ENCODE results near the gene PPDPF. TPM values are rescaled to one million over a fixed set of nuclear protein-coding genes. Genes with fewer than 3 reads are reported as not detected.
A peak's percentile ranks its signal among the peaks of the same experiment; 100 is the strongest.

Gene PPDPF
- polyA plus RNA-seq, result 1,000 to 10,000 TPM in 1 of 2 donors, 100 to 1,000 TPM in 1; 615 to 1,105 TPM

GRCh38 chr20:63520504-63520933, at the start of gene PPDPF:
Gene PPDPF, plus strand, starts transcription at chr20:63520765. Its CDS starts 544 bp downstream, at chr20:63521309.
- Histone ChIP-seq H3K27me3 (ENCODE audit: control insufficient read depth in 1 of 2, insufficient read depth in 2 of 2, low read length in 2 of 2) (no peaks in the 10 kb centered on the region), H3K4me3 (ENCODE audit: low read depth in 1 of 2, low read length in 2 of 2) (peak within 1 kb of the TSS; percentile 75 to 97), H3K27ac (ENCODE audit: low read depth in 2 of 2, low read length in 1 of 2) (peak within 1 kb of the TSS; percentile 93 to 99), H3K36me3 (ENCODE audit: control insufficient read depth in 2 of 2, insufficient read depth in 2 of 2, low read length in 1 of 2) (peaks cover 0 to 19% of the 10 kb centered on the region in 2 donors), H3K4me1 (ENCODE audit: control insufficient read depth in 2 of 2, insufficient read depth in 2 of 2, low read length in 1 of 2) (peaks cover 0 to 17% of the 10 kb centered on the region in 2 donors), H3K9me3 (ENCODE audit: control insufficient read depth in 2 of 2, insufficient read depth in 1 of 2, low read depth in 1 of 2, low read length in 1 of 2) (peaks cover 0 to 6% of the 10 kb centered on the region in 2 donors)
- WGBS, 2 donors, result 1% methylated on average over 30 to 64 of the region's 64 CpGs

GRCh38 chr20:63471002-63471716, 49.4 kb upstream of the PPDPF start:
- no peak overlapping the region for H3K27ac ChIP-seq (ENCODE audit: low read depth in 2 of 2, low read length in 1 of 2)
- H3K4me3 ChIP-seq (ENCODE audit: low read depth in 1 of 2, low read length in 2 of 2), result no peak overlapping the region
- H3K4me1 ChIP-seq (ENCODE audit: control insufficient read depth in 2 of 2, insufficient read depth in 2 of 2, low read length in 1 of 2), result peaks cover 7 to 10% of the 10 kb centered on the region in 2 donors
- H3K27me3 ChIP-seq (ENCODE audit: control insufficient read depth in 1 of 2, insufficient read depth in 2 of 2, low read length in 2 of 2), result peaks cover 6 to 26% of the 10 kb centered on the region in 2 donors
- H3K36me3 ChIP-seq (ENCODE audit: control insufficient read depth in 2 of 2, insufficient read depth in 2 of 2, low read length in 1 of 2), result no peaks in the 10 kb centered on the region
- no peaks in the 10 kb centered on the region for H3K9me3 ChIP-seq (ENCODE audit: control insufficient read depth in 2 of 2, insufficient read depth in 1 of 2, low read depth in 1 of 2, low read length in 1 of 2)
- 13% methylated on average over 34 to 45 of the region's 46 CpGs for WGBS, 2 donors

- Histone ChIP-seq H3K27me3 (ENCODE audit: control insufficient read depth in 1 of 2, insufficient read depth in 2 of 2, low read length in 2 of 2) (peaks cover 6 to 26% of the 10 kb centered on the region in 2 donors), H3K9me3 (ENCODE audit: control insufficient read depth in 2 of 2, insufficient read depth in 1 of 2, low read depth in 1 of 2, low read length in 1 of 2) (no peaks in the 10 kb centered on the region), H3K27ac (ENCODE audit: low read depth in 2 of 2, low read length in 1 of 2) (no peak overlapping the region), H3K4me3 (ENCODE audit: low read depth in 1 of 2, low read length in 2 of 2) (no peak overlapping the region), H3K4me1 (ENCODE audit: control insufficient read depth in 2 of 2, insufficient read depth in 2 of 2, low read length in 1 of 2) (peaks cover 7 to 10% of the 10 kb centered on the region in 2 donors), H3K36me3 (ENCODE audit: control insufficient read depth in 2 of 2, insufficient read depth in 2 of 2, low read length in 1 of 2) (no peaks in the 10 kb centered on the region)
- 2 to 4% methylated on average over 8 to 27 of the region's 27 CpGs for WGBS, 2 donors
These were observed 48.9 kb upstream of the PPDPF start for GRCh38 chr20:63471717-63471980.

GRCh38 chr20:63471981-63472831, 48.4 kb upstream of the PPDPF start, which contains the start of gene KCNQ2:
Gene KCNQ2, minus strand, starts transcription at chr20:63472655. Its CDS starts 192 bp downstream, at chr20:63472463.
- no peaks in the 10 kb centered on the region for H3K36me3 ChIP-seq (ENCODE audit: control insufficient read depth in 2 of 2, insufficient read depth in 2 of 2, low read length in 1 of 2)
- H3K4me1 ChIP-seq (ENCODE audit: control insufficient read depth in 2 of 2, insufficient read depth in 2 of 2, low read length in 1 of 2), result peaks cover 7 to 10% of the 10 kb centered on the region in 2 donors
- no peaks in the 10 kb centered on the region for H3K9me3 ChIP-seq (ENCODE audit: control insufficient read depth in 2 of 2, insufficient read depth in 1 of 2, low read depth in 1 of 2, low read length in 1 of 2)
- WGBS, 2 donors, result 1 to 2% methylated on average over 59 to 110 of the region's 111 CpGs
- peak within 1 kb of the TSS in 1 of 2 donors; percentile 5 for H3K4me3 ChIP-seq (ENCODE audit: low read depth in 1 of 2, low read length in 2 of 2)
- H3K27ac ChIP-seq (ENCODE audit: low read depth in 2 of 2, low read length in 1 of 2), result no peak within 1 kb of the TSS
- H3K27me3 ChIP-seq (ENCODE audit: control insufficient read depth in 1 of 2, insufficient read depth in 2 of 2, low read length in 2 of 2), result peaks cover 6 to 26% of the 10 kb centered on the region in 2 donors

- H3K4me3 ChIP-seq (ENCODE audit: low read depth in 1 of 2, low read length in 2 of 2), result no peak overlapping the region
- 50 to 53% methylated on average over 11 of the region's 13 CpGs for WGBS, 2 donors
- peaks cover 7 to 10% of the 10 kb centered on the region in 2 donors for H3K4me1 ChIP-seq (ENCODE audit: control insufficient read depth in 2 of 2, insufficient read depth in 2 of 2, low read length in 1 of 2)
- H3K36me3 ChIP-seq (ENCODE audit: control insufficient read depth in 2 of 2, insufficient read depth in 2 of 2, low read length in 1 of 2), result no peaks in the 10 kb centered on the region
- peaks cover 6 to 26% of the 10 kb centered on the region in 2 donors for H3K27me3 ChIP-seq (ENCODE audit: control insufficient read depth in 1 of 2, insufficient read depth in 2 of 2, low read length in 2 of 2)
- H3K27ac ChIP-seq (ENCODE audit: low read depth in 2 of 2, low read length in 1 of 2), result no peak overlapping the region
- no peaks in the 10 kb centered on the region for H3K9me3 ChIP-seq (ENCODE audit: control insufficient read depth in 2 of 2, insufficient read depth in 1 of 2, low read depth in 1 of 2, low read length in 1 of 2)
These were observed 47.6 kb upstream of the PPDPF start for GRCh38 chr20:63472862-63473390.

GRCh38 chr20:63473555-63474449, 46.8 kb upstream of the PPDPF start:
- 30 to 34% methylated on average over 30 of the region's 30 CpGs for WGBS, 2 donors
- no peaks in the 10 kb centered on the region for H3K36me3 ChIP-seq (ENCODE audit: control insufficient read depth in 2 of 2, insufficient read depth in 2 of 2, low read length in 1 of 2)
- H3K4me3 ChIP-seq (ENCODE audit: low read depth in 1 of 2, low read length in 2 of 2), result no peak overlapping the region
- H3K27me3 ChIP-seq (ENCODE audit: control insufficient read depth in 1 of 2, insufficient read depth in 2 of 2, low read length in 2 of 2), result peaks cover 6 to 28% of the 10 kb centered on the region in 2 donors
- no peak overlapping the region for H3K27ac ChIP-seq (ENCODE audit: low read depth in 2 of 2, low read length in 1 of 2)
- no peaks in the 10 kb centered on the region for H3K9me3 ChIP-seq (ENCODE audit: control insufficient read depth in 2 of 2, insufficient read depth in 1 of 2, low read depth in 1 of 2, low read length in 1 of 2)
- H3K4me1 ChIP-seq (ENCODE audit: control insufficient read depth in 2 of 2, insufficient read depth in 2 of 2, low read length in 1 of 2), result peaks cover 7 to 10% of the 10 kb centered on the region in 2 donors

- WGBS, 2 donors, result 11 to 13% methylated on average over 16 of the region's 16 CpGs
- H3K9me3 ChIP-seq (ENCODE audit: control insufficient read depth in 2 of 2, insufficient read depth in 1 of 2, low read depth in 1 of 2, low read length in 1 of 2), result no peaks in the 10 kb centered on the region
- no peak overlapping the region for H3K4me3 ChIP-seq (ENCODE audit: low read depth in 1 of 2, low read length in 2 of 2)
- H3K36me3 ChIP-seq (ENCODE audit: control insufficient read depth in 2 of 2, insufficient read depth in 2 of 2, low read length in 1 of 2), result no peaks in the 10 kb centered on the region
- H3K27ac ChIP-seq (ENCODE audit: low read depth in 2 of 2, low read length in 1 of 2), result no peak overlapping the region
- peaks cover 6 to 27% of the 10 kb centered on the region in 2 donors for H3K27me3 ChIP-seq (ENCODE audit: control insufficient read depth in 1 of 2, insufficient read depth in 2 of 2, low read length in 2 of 2)
- peaks cover 7 to 10% of the 10 kb centered on the region in 2 donors for H3K4me1 ChIP-seq (ENCODE audit: control insufficient read depth in 2 of 2, insufficient read depth in 2 of 2, low read length in 1 of 2)
These were observed 45.4 kb upstream of the PPDPF start for GRCh38 chr20:63475209-63475608.

- no peak overlapping the region for H3K27ac ChIP-seq (ENCODE audit: low read depth in 2 of 2, low read length in 1 of 2)
- H3K27me3 ChIP-seq (ENCODE audit: control insufficient read depth in 1 of 2, insufficient read depth in 2 of 2, low read length in 2 of 2), result peaks cover under 1 to 18% of the 10 kb centered on the region in 2 donors
These were observed 43.4 kb upstream of the PPDPF start for GRCh38 chr20:63477061-63477616.

More at GRCh38 chr20:63477061-63477616, 43.4 kb upstream of the PPDPF start:
- Histone ChIP-seq H3K4me3 (ENCODE audit: low read depth in 1 of 2, low read length in 2 of 2) (no peak overlapping the region), H3K9me3 (ENCODE audit: control insufficient read depth in 2 of 2, insufficient read depth in 1 of 2, low read depth in 1 of 2, low read length in 1 of 2) (no peaks in the 10 kb centered on the region), H3K36me3 (ENCODE audit: control insufficient read depth in 2 of 2, insufficient read depth in 2 of 2, low read length in 1 of 2) (no peaks in the 10 kb centered on the region), H3K4me1 (ENCODE audit: control insufficient read depth in 2 of 2, insufficient read depth in 2 of 2, low read length in 1 of 2) (peaks cover 2 to 6% of the 10 kb centered on the region in 2 donors)
- WGBS, 2 donors, result 35 to 37% methylated on average over 21 of the region's 21 CpGs

All from esophagus (tissue), 2 donors.